Measurements from ENCODE around the gene KIF18A. TPM values are rescaled to one million over a fixed set of nuclear protein-coding genes. Genes with fewer than 3 reads are reported as not detected.

Gene KIF18A
- total RNA-seq, 1 experiment from 2014 or later, result 20.6 TPM

- TF ChIP-seq ZNF219 (CRISPR knock-in tag; IDR thresholded peaks at IDR 0.05; ENCODE audit: borderline replicate concordance) (no peak), ZNF138 (CRISPR knock-in tag; conservative IDR thresholded peaks at IDR 0.05) (no peak), CBFB (CRISPR knock-in tag; IDR thresholded peaks at IDR 0.05; ENCODE audit: low read depth) (no peak), USF1 (CRISPR knock-in tag; IDR thresholded peaks at IDR 0.05) (no peak), RELA (CRISPR knock-in tag; IDR thresholded peaks at IDR 0.05; ENCODE audit: borderline replicate concordance) (no peak), OVOL2 (CRISPR knock-in tag; IDR thresholded peaks at IDR 0.05; ENCODE audit: borderline replicate concordance) (no peak)
Measured at GRCh38 chr11:28072321-28072720, 35.6 kb downstream of the KIF18A start (continued).

GRCh38 chr11:28071305-28071704 lies 36.7 kb downstream of the KIF18A start:
- H3K4me3 Mint-ChIP-seq, result no peak overlapping the region
- no peaks in the 10 kb centered on the region for H3K4me1 Mint-ChIP-seq
- ATAC-seq (no peak), DNase-seq (ENCODE audit: low spot score) (no peak)
- POLR2A ChIA-PET, result no interaction called here
- H3K27me3 Mint-ChIP-seq (ENCODE audit: low read depth), result no peaks in the 10 kb centered on the region
- no peaks in the 10 kb centered on the region for H3K9me3 Mint-ChIP-seq
- CTCF ChIA-PET, result no interaction called here
- H3K36me3 Mint-ChIP-seq, result peaks cover 7% of the 10 kb centered on the region
- no peak for TF ChIP-seq USF2 (CRISPR knock-in tag; IDR thresholded peaks at IDR 0.05)
- TF ChIP-seq MYBL2 (CRISPR knock-in tag; IDR thresholded peaks at IDR 0.05), result no peak
- TF ChIP-seq HMGA2 (CRISPR knock-in tag; IDR thresholded peaks at IDR 0.05), result peak; percentile 97
- H3K27ac Mint-ChIP-seq, result no peak overlapping the region

- H3K27me3 Mint-ChIP-seq (ENCODE audit: low read depth), result no peaks in the 10 kb centered on the region
- H3K27ac Mint-ChIP-seq, result no peak overlapping the region
- no peak overlapping the region for H3K4me3 Mint-ChIP-seq
- peaks cover 14% of the 10 kb centered on the region for H3K36me3 Mint-ChIP-seq
- TF ChIP-seq ATF1 (CRISPR knock-in tag; IDR thresholded peaks at IDR 0.05) (no peak), NR1H2 (CRISPR knock-in tag; IDR thresholded peaks at IDR 0.05) (no peak), HMGXB4 (CRISPR knock-in tag; IDR thresholded peaks at IDR 0.05) (no peak), ZNF121 (CRISPR knock-in tag; IDR thresholded peaks at IDR 0.05) (no peak)
- TF ChIP-seq, protein P1, sequence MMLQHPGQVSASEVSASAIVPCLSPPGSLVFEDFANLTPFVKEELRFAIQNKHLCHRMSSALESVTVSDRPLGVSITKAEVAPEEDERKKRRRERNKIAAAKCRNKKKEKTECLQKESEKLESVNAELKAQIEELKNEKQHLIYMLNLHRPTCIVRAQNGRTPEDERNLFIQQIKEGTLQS (CRISPR knock-in tag; conservative IDR thresholded peaks at IDR 0.05), result no peak
- DNase-seq (ENCODE audit: low spot score), result no peak
- POLR2A ChIA-PET, result interaction anchor here (0.7 kb wide), 1 partner anchor 178 kb away, joined by 5 read pairs; no protein-coding TSS in a partner anchor
- ATAC-seq, result no peak
- CTCF ChIA-PET, result no interaction called here
- H3K4me1 Mint-ChIP-seq, result peaks cover 6% of the 10 kb centered on the region
- no peaks in the 10 kb centered on the region for H3K9me3 Mint-ChIP-seq
Measured at GRCh38 chr11:28058333-28058732, 49.6 kb downstream of the KIF18A start.

DNA sequence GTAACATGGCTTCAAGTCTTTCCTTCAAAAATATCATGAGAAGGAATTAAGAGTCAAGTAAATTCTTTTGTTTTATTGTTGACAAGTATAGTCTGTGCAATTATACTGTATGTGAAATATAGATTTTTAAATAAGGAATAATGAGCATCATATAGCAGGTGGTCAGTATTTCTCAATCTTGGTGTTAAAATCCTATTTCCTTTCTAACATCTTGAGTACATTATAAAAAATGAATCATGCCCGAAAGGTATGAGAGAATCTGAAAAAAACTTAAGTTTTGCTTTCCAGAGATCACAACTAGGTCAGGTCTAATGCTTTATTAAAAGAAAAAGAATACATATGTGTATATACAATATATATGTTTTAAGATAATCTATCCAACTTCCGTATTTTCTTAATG lies 53.1 kb downstream of the KIF18A start:
- no peaks in the 10 kb centered on the region for H3K9me3 Mint-ChIP-seq
- H3K4me3 Mint-ChIP-seq, result no peak overlapping the region
- H3K4me1 Mint-ChIP-seq, result peaks cover 6% of the 10 kb centered on the region
- DNase-seq (ENCODE audit: low spot score) (no peak), ATAC-seq (no peak)
- ChIA-PET CTCF (no interaction called here), POLR2A (no interaction called here)
- H3K27ac Mint-ChIP-seq, result no peak overlapping the region
- H3K36me3 Mint-ChIP-seq, result peaks cover 10% of the 10 kb centered on the region
- no peaks in the 10 kb centered on the region for H3K27me3 Mint-ChIP-seq (ENCODE audit: low read depth)
- no peak for TF ChIP-seq AFF4 (CRISPR knock-in tag; IDR thresholded peaks at IDR 0.05; ENCODE audit: borderline replicate concordance)
- TF ChIP-seq FOXP4 (CRISPR knock-in tag; IDR thresholded peaks at IDR 0.05), result no peak
- TF ChIP-seq ZNF263 (CRISPR knock-in tag; IDR thresholded peaks at IDR 0.05; ENCODE audit: low read depth), result no peak
- TF ChIP-seq NR3C1 (CRISPR knock-in tag; conservative IDR thresholded peaks at IDR 0.05; ENCODE audit: low read depth), result no peak
- no peak for TF ChIP-seq CBFB (CRISPR knock-in tag; IDR thresholded peaks at IDR 0.05; ENCODE audit: low read depth)
- TF ChIP-seq TEAD1 (CRISPR knock-in tag; IDR thresholded peaks at IDR 0.05), result no peak
- no peak for TF ChIP-seq FOXJ3 (CRISPR knock-in tag; IDR thresholded peaks at IDR 0.05; ENCODE audit: borderline replicate concordance)
- TF ChIP-seq, protein P2, sequence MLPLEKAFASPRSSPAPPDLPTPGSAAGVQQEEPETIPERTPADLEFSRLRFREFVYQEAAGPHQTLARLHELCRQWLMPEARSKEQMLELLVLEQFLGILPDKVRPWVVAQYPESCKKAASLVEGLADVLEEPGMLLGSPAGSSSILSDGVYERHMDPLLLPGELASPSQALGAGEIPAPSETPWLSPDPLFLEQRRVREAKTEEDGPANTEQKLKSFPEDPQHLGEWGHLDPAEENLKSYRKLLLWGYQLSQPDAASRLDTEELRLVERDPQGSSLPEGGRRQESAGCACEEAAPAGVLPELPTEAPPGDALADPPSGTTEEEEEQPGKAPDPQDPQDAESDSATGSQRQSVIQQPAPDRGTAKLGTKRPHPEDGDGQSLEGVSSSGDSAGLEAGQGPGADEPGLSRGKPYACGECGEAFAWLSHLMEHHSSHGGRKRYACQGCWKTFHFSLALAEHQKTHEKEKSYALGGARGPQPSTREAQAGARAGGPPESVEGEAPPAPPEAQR (CRISPR knock-in tag; IDR thresholded peaks at IDR 0.05), result no peak
